ENCODE measurements around the gene RGS17. TPM values are rescaled to one million over a fixed set of nuclear protein-coding genes. Genes with fewer than 3 reads are reported as not detected.
"Not testable (repeated sequence)": the region's sequence is repeated elsewhere in the genome, so short reads cannot be mapped to it uniquely, and the experiment has no call there.

The RGS17 gene
- total RNA-seq, 1 donor from 2014 or later = 8.0 TPM

- TF ChIP-seq CTCF (conservative IDR thresholded peaks at IDR 0.05; ENCODE audit: low read depth, low read length) = no peak
- DNase-seq (ENCODE audit: low read depth) = no peak
- H3K4me3 ChIP-seq (ENCODE audit: low read depth, low read length) = no peak overlapping the region
Observed at GRCh38 chr6:152977556-152977955, 153.5 kb downstream of the RGS17 start.

- no peak for TF ChIP-seq CTCF (conservative IDR thresholded peaks at IDR 0.05; ENCODE audit: low read depth, low read length)
- DNase-seq (ENCODE audit: low read depth) = no peak
- H3K4me3 ChIP-seq (ENCODE audit: low read depth, low read length) = no peak overlapping the region
Observed at GRCh38 chr6:152976749-152977148, 154.3 kb downstream of the RGS17 start.

- no peak for TF ChIP-seq CTCF (conservative IDR thresholded peaks at IDR 0.05; ENCODE audit: low read depth, low read length)
- no peak overlapping the region for H3K4me3 ChIP-seq (ENCODE audit: low read depth, low read length)
- DNase-seq (ENCODE audit: low read depth) = no peak
Observed at GRCh38 chr6:152975204-152975915, 155.7 kb downstream of the RGS17 start.

GRCh38 chr6:152973916-152974315, 157.2 kb downstream of the RGS17 start:
- H3K4me3 ChIP-seq (ENCODE audit: low read depth, low read length) = no peak overlapping the region
- TF ChIP-seq CTCF (conservative IDR thresholded peaks at IDR 0.05; ENCODE audit: low read depth, low read length) = no peak
- DNase-seq (ENCODE audit: low read depth) = no peak

GRCh38 chr6:152969688-152970418, 161.2 kb downstream of the RGS17 start:
- no peak for DNase-seq (ENCODE audit: low read depth)
- no peak overlapping the region for H3K4me3 ChIP-seq (ENCODE audit: low read depth, low read length)
- no peak for TF ChIP-seq CTCF (conservative IDR thresholded peaks at IDR 0.05; ENCODE audit: low read depth, low read length)

DNA sequence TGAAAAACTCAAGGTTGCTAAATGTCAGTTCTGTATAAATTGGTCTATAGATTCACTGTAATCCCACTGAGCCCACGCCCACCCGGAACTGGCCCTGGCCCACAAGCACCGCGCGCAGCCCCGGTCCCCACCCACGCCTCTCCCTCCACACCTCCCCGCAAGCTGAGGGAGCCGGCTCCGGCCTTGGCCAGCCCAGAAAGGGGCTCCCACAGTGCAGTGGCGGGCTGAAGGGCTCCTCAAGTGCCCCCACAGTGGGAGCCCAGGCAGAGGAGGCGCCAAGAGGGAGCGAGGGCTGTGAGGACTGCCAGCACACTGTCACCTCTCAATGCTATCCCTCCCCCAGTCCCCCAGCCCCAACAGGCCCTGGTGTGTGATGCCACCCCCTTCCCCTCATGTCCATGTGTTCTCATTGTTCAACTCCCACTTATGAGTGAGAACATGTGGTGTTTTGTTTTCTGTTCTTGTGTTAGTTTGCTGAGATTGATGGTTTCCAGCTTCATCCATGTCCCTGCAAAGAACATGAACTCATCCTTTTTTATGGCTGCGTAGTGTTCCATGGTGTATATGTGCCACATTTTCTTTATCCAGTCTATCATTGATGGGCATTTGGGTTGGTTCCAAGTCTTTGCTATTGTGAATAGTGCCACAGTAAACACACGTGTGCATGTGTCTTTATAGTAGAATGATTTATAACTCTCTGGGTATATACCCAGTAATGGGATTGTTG, 164.8 kb downstream of the RGS17 start:
- DNase-seq (ENCODE audit: low read depth) = not testable (repeated sequence)

DNA sequence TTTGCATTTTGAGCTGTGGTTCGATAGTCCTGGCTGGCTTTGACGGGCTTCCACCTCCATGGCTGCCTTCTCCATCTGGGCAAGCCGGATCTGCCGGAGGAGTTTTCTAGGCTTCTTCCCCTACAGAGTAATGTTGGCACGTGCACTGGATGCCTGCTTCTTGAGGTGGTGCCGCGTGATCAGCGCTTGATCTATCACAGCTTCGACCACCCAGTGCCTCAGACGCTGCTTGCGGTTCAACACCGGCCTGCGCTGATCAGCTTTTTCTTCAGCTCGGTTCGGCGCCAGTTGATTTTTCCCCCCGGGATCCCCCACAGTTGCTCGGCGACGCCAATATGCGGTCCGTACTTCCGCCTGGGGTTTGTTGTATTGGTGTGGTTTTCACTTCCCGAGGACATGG, 171.7 kb downstream of the RGS17 start:
- DNase-seq (ENCODE audit: low read depth) = no peak
- TF ChIP-seq CTCF (conservative IDR thresholded peaks at IDR 0.05; ENCODE audit: low read depth, low read length) = no peak
- H3K4me3 ChIP-seq (ENCODE audit: low read depth, low read length) = no peak overlapping the region

More for the DNA sequence above, 164.8 kb downstream of the RGS17 start:
- not testable (repeated sequence) for H3K4me3 ChIP-seq (ENCODE audit: low read depth, low read length)
